HG02884 (cell line): ENCODE results near the gene ADSS1.

ENCODE experiments used
- ATAC-seq: cut with Tn5 transposase; IDR thresholded peaks from one replicate; pipeline ENCODE4 v1.9.1; 2021; ENCODE audit warnings: mild to moderate bottlenecking, moderate library complexity; ENCODE audit not compliant: unreplicated experiment

The ADSS1 gene

GRCh38 chr14:104766256-104766862 lies 42.3 kb downstream of the ADSS1 start:
- no peak for ATAC-seq

GRCh38 chr14:104766863-104767633 lies 43.0 kb downstream of the ADSS1 start:
- ATAC-seq = no peak

- ATAC-seq = no peak
Observed at GRCh38 chr14:104767634-104767918, 43.5 kb downstream of the ADSS1 start.

- peak; percentile 60 for ATAC-seq
Observed at GRCh38 chr14:104768437-104769323, 44.7 kb downstream of the ADSS1 start.

- no peak for ATAC-seq
Observed at GRCh38 chr14:104769324-104770071, 45.5 kb downstream of the ADSS1 start.

GRCh38 chr14:104770072-104770579 lies 46.1 kb downstream of the ADSS1 start:
- ATAC-seq = no peak

- no peak for ATAC-seq
Observed at GRCh38 chr14:104770851-104771272, 46.8 kb downstream of the ADSS1 start.

- no peak for ATAC-seq
Observed at GRCh38 chr14:104771374-104771773, 47.3 kb downstream of the ADSS1 start.

GRCh38 chr14:104771918-104772706 lies 48.1 kb downstream of the ADSS1 start:
- no peak for ATAC-seq

GRCh38 chr14:104772707-104773504 lies 48.9 kb downstream of the ADSS1 start:
- no peak for ATAC-seq

GRCh38 chr14:104773505-104774452 lies 49.8 kb downstream of the ADSS1 start:
- no peak for ATAC-seq

- no peak for ATAC-seq
Observed at GRCh38 chr14:104774453-104775072, 50.5 kb downstream of the ADSS1 start.

- no peak for ATAC-seq
Observed at GRCh38 chr14:104775073-104775489, 51.1 kb downstream of the ADSS1 start.

- ATAC-seq = no peak
Observed at GRCh38 chr14:104776481-104776880, 52.5 kb downstream of the ADSS1 start.

GRCh38 chr14:104776961-104777807 lies 53.2 kb downstream of the ADSS1 start:
- no peak for ATAC-seq

GRCh38 chr14:104777808-104778249 lies 53.8 kb downstream of the ADSS1 start:
- ATAC-seq = no peak
